GM12878 (cell line): ENCODE measurements around the gene NUAK2. TPM values are rescaled to one million over a fixed set of nuclear protein-coding genes. Genes with fewer than 3 reads are reported as not detected.

ENCODE experiments used
- ATAC-seq: fragments of 200-7000 bp; cut with Tn5 transposase; 3 replicates; pipeline ENCODE4 v1.9.1; 2020; ENCODE audit warnings: mild to moderate bottlenecking, moderate library complexity
- BruUV-seq: library from RNA; stranded (reverse); fragments of 400-500 nt; replicated peaks from 2 replicates; lab custom pipeline; 2021; lab: Mats Ljungman, UMichigan
- CTCF ChIA-PET: fragments of 300-600 bp; sonication (Branson Sonifier 250); formaldehyde crosslinking; extraction: SDS; loops from one replicate; lab custom pipeline; 2021; ENCODE audit warnings: inconsistent platforms; lab: Yijun Ruan, JAX
- POLR2A ChIA-PET: fragments of 350-600 bp; formaldehyde crosslinking; extraction: SDS; loops from one replicate; lab custom pipeline; 2021; ENCODE audit warnings: inconsistent platforms; lab: Charles Lee
- RAD21 ChIA-PET: fragments of 300-600 bp; sonication (Branson Sonifier 250); formaldehyde crosslinking; loops from one replicate; lab custom pipeline; 2023; ENCODE audit warnings: antibody characterized with exemption; ENCODE audit not compliant: unreplicated experiment; lab: Charles Lee
- SMC1A ChIA-PET: fragments of 300-600 bp; sonication (Branson Sonifier 250); formaldehyde crosslinking; loops from one replicate; lab custom pipeline; 2023; ENCODE audit not compliant: unreplicated experiment, uncharacterized antibody; lab: Charles Lee
- DNase-seq: peaks from one replicate; pipeline ENCODE4 v3.0.0-alpha.2; 2011; ENCODE audit warnings: low read depth, low spot score
- FAIRE-seq: peaks from 3 replicates; lab custom pipeline; 2011; peaks lifted over from hg19 to GRCh38; lab: Jason Lieb, UNC
- H2AFZ ChIP-seq: 2 replicates; pipeline ENCODE4 v1.6.0; 2011; ENCODE audit warnings: low read depth, low read length, control low read depth; ENCODE audit not compliant: control insufficient read depth
- H3K27ac ChIP-seq: 2 replicates; pipeline ENCODE4 v1.5.1; 2011; ENCODE audit warnings: control low read depth; ENCODE audit not compliant: control insufficient read depth, insufficient read depth
- H3K27me3 ChIP-seq, 2 experiments: replicated peaks in 1 of 2; 2 replicates each; pipeline versions ENCODE4 v1.6.0 to v1.6.1; 2011; ENCODE audit warnings: low read length in 1 of 2; ENCODE audit not compliant: control insufficient read depth in 2 of 2, insufficient read depth in 2 of 2
- H3K36me3 ChIP-seq, 2 experiments: 2 replicates each; pipeline ENCODE4 v1.5.1; 2011; ENCODE audit warnings: low read length in 1 of 2; ENCODE audit not compliant: control insufficient read depth in 2 of 2, insufficient read depth in 2 of 2
- H3K4me1 ChIP-seq: 2 replicates; pipeline ENCODE4 v1.6.1; 2011; ENCODE audit warnings: mild to moderate bottlenecking, low read length, moderate library complexity, mixed read lengths; ENCODE audit not compliant: control insufficient read depth, insufficient read depth
- H3K4me2 ChIP-seq: 2 replicates; pipeline ENCODE4 v1.6.0; 2011; ENCODE audit warnings: control low read depth; ENCODE audit not compliant: control insufficient read depth, insufficient read depth
- H3K4me3 ChIP-seq: fragments of 200-600 bp; sonication (generic); 2 replicates; pipeline ENCODE4 v1.5.1; 2016
- H3K79me2 ChIP-seq: 2 replicates; pipeline ENCODE4 v1.6.0; 2011; ENCODE audit warnings: low read length; ENCODE audit not compliant: control insufficient read depth, insufficient read depth
- H3K9ac ChIP-seq: 2 replicates; pipeline ENCODE4 v1.8.0; 2011; ENCODE audit warnings: low read length, control low read depth, mixed read lengths; ENCODE audit not compliant: control insufficient read depth, insufficient read depth
- H3K9me3 ChIP-seq: replicated peaks from 3 replicates; pipeline ENCODE4 v1.5.1; 2011; ENCODE audit warnings: mild to moderate bottlenecking, low read length; ENCODE audit not compliant: control insufficient read depth, insufficient read depth
- H4K20me1 ChIP-seq: 2 replicates; pipeline ENCODE4 v1.6.0; 2011; ENCODE audit not compliant: control insufficient read depth, insufficient read depth
- CBX3 ChIP-seq: fragments of 200-600 bp; sonication (generic); IDR thresholded peaks from 2 replicates; pipeline ENCODE4 v1.6.1; 2016; ENCODE audit warnings: low read depth, borderline replicate concordance
- SREBF2 ChIP-seq: IDR thresholded peaks from 2 replicates; pipeline ENCODE4 v1.6.1; 2012; ENCODE audit warnings: mild to moderate bottlenecking, low read length
- WGBS: methylation state at CpG from one replicate; pipeline ENCODE4 v1.1.6; 2016; ENCODE audit warnings: low lambda C conversion rate; ENCODE audit not compliant: insufficient replicate concordance, insufficient coverage; ENCODE audit errors: missing lambda C conversion rate; 5-methylcytosine and 5-hydroxymethylcytosine counted together
- in situ Hi-C: fragments of 300-500 bp; cut with MboI; formaldehyde crosslinking; loops from 9 replicates; pipeline ENCODE4 v1.14.3; 2018; ENCODE audit warnings: mixed read lengths
- intact Hi-C: fragments of 100-400 bp; cut with micrococcal nuclease; formaldehyde crosslinking; loops from one replicate; pipeline ENCODE4 v1.14.2; 2022; ENCODE audit not compliant: unreplicated experiment
- polyA plus RNA-seq, 11 experiments: library from polyadenylated mRNA; depleted of rRNA in 4 of 11; unstranded in 6 of 11; stranded (reverse) in 5 of 11; fragments of >200 nt; fragmentation: Nextera tagmentation in 4 of 11; fragmentation: Illumina TruSeq in 1 of 11; extraction: Ambion mirVana in 4 of 11; extraction: Trizol in 1 of 11; gene quantifications; 1 replicate in 1 of 11; 2 replicates in 10 of 11; pipeline versions ENCODE4 v1.2.1 to v1.2.3, GENCODE V29; 2011 to 2016; ENCODE audit warnings: inconsistent platforms in 2 of 11, missing spikeins in 2 of 11, low read depth in 1 of 11
- total RNA-seq, 4 experiments: library from RNA; depleted of rRNA in 3 of 4; stranded (reverse); fragments of >200 nt in 3 of 4; fragmentation: Illumina TruSeq in 1 of 4; extraction: Trizol in 1 of 4; gene quantifications; 2 replicates each; pipeline versions ENCODE4 v1.2.1 to v1.2.3, GENCODE V29; 2013 to 2021
- TF ChIP-seq, protein P1 (sequence below): fragments of 450-650 bp; IDR thresholded peaks from 2 replicates; pipeline ENCODE4 v1.6.1; 2017; ENCODE audit warnings: mild to moderate bottlenecking, moderate library complexity

Gene NUAK2
- total and polyA plus RNA-seq, 10 of the 15 experiments (the other 5 are each of a cell fraction or from before 2014, with no cell fraction given), result 0.27 to 3.0 (median 1.2) TPM

DNA sequence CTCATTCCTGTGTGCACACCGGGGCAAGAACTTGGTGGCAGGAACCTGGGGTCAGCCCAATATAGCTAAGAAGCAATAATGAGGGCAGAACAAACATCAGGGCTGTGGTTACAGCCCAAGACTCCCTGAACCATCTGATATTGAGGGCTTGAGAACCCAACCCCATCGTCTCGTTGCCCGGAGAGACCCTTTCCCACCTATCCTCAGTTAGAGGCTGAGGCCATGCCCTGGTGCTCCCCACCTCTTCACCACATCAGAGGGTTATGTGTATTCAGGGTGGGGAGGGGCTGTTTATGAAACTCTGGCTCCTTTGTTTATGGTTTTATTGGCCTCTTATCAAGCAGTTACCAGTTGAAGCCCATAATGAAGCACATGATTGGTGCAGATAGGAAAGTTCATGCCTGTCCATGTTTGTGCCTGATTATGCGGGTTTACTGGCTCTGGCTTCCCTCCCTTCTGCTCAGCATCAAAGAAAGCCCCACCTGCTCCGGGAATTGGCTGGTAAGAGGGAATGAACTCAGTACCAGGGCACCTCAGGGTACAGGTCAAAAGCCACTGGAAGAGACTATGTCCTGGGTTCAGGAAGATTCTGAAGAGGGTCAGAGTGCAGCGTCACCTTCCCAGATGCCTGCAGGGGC, 14.5 kb downstream of the NUAK2 start (continued):
- TF ChIP-seq, protein P1, sequence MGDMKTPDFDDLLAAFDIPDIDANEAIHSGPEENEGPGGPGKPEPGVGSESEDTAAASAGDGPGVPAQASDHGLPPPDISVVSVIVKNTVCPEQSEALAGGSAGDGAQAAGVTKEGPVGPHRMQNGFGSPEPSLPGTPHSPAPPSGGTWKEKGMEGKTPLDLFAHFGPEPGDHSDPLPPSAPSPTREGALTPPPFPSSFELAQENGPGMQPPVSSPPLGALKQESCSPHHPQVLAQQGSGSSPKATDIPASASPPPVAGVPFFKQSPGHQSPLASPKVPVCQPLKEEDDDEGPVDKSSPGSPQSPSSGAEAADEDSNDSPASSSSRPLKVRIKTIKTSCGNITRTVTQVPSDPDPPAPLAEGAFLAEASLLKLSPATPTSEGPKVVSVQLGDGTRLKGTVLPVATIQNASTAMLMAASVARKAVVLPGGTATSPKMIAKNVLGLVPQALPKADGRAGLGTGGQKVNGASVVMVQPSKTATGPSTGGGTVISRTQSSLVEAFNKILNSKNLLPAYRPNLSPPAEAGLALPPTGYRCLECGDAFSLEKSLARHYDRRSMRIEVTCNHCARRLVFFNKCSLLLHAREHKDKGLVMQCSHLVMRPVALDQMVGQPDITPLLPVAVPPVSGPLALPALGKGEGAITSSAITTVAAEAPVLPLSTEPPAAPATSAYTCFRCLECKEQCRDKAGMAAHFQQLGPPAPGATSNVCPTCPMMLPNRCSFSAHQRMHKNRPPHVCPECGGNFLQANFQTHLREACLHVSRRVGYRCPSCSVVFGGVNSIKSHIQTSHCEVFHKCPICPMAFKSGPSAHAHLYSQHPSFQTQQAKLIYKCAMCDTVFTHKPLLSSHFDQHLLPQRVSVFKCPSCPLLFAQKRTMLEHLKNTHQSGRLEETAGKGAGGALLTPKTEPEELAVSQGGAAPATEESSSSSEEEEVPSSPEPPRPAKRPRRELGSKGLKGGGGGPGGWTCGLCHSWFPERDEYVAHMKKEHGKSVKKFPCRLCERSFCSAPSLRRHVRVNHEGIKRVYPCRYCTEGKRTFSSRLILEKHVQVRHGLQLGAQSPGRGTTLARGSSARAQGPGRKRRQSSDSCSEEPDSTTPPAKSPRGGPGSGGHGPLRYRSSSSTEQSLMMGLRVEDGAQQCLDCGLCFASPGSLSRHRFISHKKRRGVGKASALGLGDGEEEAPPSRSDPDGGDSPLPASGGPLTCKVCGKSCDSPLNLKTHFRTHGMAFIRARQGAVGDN, result no peak

- POLR2A ChIA-PET, result interaction anchor here (1.5 kb wide), 1 partner anchor 10 kb away, joined by 5 read pairs; no protein-coding TSS in a partner anchor
- H3K27ac ChIP-seq, result no peak overlapping the region
- TF ChIP-seq CBX3 (no peak), SREBF2 (no peak)
- TF ChIP-seq, all 136 proteins: peak for 0
- intact Hi-C loops, result no loop called here
- ATAC-seq (no peak), DNase-seq (no peak), FAIRE-seq (no peak)
- Histone ChIP-seq H3K4me2 (no peak overlapping the region), H4K20me1 (no peaks in the 10 kb centered on the region), H3K9me3 (no peaks in the 10 kb centered on the region), H3K79me2 (no peaks in the 10 kb centered on the region), H3K4me3 (no peak overlapping the region), H3K4me1 (no peaks in the 10 kb centered on the region), H2AFZ (no peak overlapping the region), H3K36me3 (no peaks in the 10 kb centered on the region; a peak in 1 of 4 replicates), H3K27me3 (peaks cover 0 to 2% of the 10 kb centered on the region in 2 experiments; a peak in 1 of 4 replicates), H3K9ac (no peak overlapping the region)
- WGBS, result 90% methylated on average over 1 of the region's 1 CpG
- SMC1A ChIA-PET, result interaction anchor here (35.1 kb wide), 1 partner anchor 26 kb away, joined by 1445 read pairs; no protein-coding TSS in a partner anchor
- CTCF ChIA-PET, result interaction anchor here (59.5 kb wide), 1 partner anchor 34 kb away, joined by 2333 read pairs; no protein-coding TSS in a partner anchor
- in situ Hi-C loops, result no loop called here
- RAD21 ChIA-PET, result no interaction called here
- BruUV-seq, result no TSS peak
Measured at GRCh38 chr1:205304695-205305070, 16.9 kb downstream of the NUAK2 start.
